ENCODE data around the gene HCFC1. TPM values are rescaled to one million over a fixed set of nuclear protein-coding genes. Genes with fewer than 3 reads are reported as not detected.

HCFC1 gene
- total RNA-seq, 1 donor from 2014 or later = 61.2 TPM

DNA sequence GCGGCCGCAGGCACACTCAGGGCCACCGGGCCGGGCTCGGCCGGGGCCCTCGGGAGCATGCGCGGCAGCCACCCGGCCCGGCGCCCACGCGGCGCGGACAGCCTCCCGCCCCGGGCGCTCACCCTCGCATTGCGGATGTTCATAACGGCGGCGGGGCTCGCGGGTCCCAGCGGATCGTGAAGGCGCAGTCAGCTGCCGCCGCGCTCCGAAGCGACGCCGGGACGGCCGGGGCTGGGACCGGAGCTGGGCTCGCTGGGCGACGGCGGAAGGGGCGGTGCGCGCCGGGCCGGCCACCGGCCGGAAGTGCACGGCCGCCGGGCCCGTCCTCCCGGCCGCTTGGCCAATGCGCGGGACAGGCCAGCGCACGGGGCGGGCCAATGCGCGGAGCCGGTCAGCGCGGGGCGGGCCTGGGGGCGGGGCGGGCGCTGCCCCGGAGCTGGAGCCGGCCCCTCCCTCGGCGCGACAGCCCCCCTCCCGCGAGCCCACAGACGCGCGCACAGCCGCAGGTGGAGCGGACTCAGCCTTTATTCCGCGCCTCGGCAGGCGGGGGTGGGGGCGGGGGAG is 36.8 kb downstream of the HCFC1 start, which contains the start of gene NAA10:
Gene NAA10, minus strand, starts transcription at position 276 of the 564 bp plus-strand sequence. Its CDS starts 133 bp downstream, at position 143.
- no peak for TF ChIP-seq EZH2 (IDR thresholded peaks at IDR 0.05; ENCODE audit: insufficient read depth, low read length)
- TF ChIP-seq, protein P1, sequence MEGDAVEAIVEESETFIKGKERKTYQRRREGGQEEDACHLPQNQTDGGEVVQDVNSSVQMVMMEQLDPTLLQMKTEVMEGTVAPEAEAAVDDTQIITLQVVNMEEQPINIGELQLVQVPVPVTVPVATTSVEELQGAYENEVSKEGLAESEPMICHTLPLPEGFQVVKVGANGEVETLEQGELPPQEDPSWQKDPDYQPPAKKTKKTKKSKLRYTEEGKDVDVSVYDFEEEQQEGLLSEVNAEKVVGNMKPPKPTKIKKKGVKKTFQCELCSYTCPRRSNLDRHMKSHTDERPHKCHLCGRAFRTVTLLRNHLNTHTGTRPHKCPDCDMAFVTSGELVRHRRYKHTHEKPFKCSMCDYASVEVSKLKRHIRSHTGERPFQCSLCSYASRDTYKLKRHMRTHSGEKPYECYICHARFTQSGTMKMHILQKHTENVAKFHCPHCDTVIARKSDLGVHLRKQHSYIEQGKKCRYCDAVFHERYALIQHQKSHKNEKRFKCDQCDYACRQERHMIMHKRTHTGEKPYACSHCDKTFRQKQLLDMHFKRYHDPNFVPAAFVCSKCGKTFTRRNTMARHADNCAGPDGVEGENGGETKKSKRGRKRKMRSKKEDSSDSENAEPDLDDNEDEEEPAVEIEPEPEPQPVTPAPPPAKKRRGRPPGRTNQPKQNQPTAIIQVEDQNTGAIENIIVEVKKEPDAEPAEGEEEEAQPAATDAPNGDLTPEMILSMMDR (IDR thresholded peaks at IDR 0.05; ENCODE audit: insufficient read depth, low read depth, low read length) = no peak
- Mint-ChIP-seq H3K27ac (ENCODE audit: unreplicated experiment) (peak within 1 kb of the TSS; percentile 77), H3K27me3 (ENCODE audit: low read depth, unreplicated experiment) (no peaks in the 10 kb centered on the region), H3K36me3 (ENCODE audit: low read depth, unreplicated experiment) (no peaks in the 10 kb centered on the region), H3K9me3 (ENCODE audit: unreplicated experiment) (no peaks in the 10 kb centered on the region), H3K4me3 (ENCODE audit: unreplicated experiment) (peak within 1 kb of the TSS; percentile 92), H3K4me1 (ENCODE audit: low read depth, unreplicated experiment) (no peaks in the 10 kb centered on the region)
- DNase-seq (ENCODE audit: low read depth) (peak; percentile 45), FAIRE-seq (no peak)
- Histone ChIP-seq H3K4me3 (ENCODE audit: insufficient read depth, low read depth, low read length) (peak within 1 kb of the TSS; percentile 75), H3K9me3 (ENCODE audit: insufficient read depth, low read depth, low read length) (no peaks in the 10 kb centered on the region), H3K79me2 (ENCODE audit: insufficient read depth, low read length) (peaks cover 34% of the 10 kb centered on the region), H3K4me1 (ENCODE audit: insufficient read depth, low read length) (peaks cover 4% of the 10 kb centered on the region), H3K36me3 (ENCODE audit: insufficient read depth, low read length) (peaks cover 4% of the 10 kb centered on the region), H2AFZ (ENCODE audit: low read depth, low read length) (peak within 1 kb of the TSS; percentile 47), H3K4me2 (ENCODE audit: low read length) (peak within 1 kb of the TSS; percentile 95), H3K27ac (ENCODE audit: low read depth, low read length) (peak within 1 kb of the TSS; percentile 19), H3K9ac (ENCODE audit: low read length) (peak within 1 kb of the TSS; percentile 88), H4K20me1 (ENCODE audit: insufficient read depth, low read length) (peaks cover 13% of the 10 kb centered on the region), H3K27me3 (ENCODE audit: insufficient read depth, low read length) (no peaks in the 10 kb centered on the region)

DNA sequence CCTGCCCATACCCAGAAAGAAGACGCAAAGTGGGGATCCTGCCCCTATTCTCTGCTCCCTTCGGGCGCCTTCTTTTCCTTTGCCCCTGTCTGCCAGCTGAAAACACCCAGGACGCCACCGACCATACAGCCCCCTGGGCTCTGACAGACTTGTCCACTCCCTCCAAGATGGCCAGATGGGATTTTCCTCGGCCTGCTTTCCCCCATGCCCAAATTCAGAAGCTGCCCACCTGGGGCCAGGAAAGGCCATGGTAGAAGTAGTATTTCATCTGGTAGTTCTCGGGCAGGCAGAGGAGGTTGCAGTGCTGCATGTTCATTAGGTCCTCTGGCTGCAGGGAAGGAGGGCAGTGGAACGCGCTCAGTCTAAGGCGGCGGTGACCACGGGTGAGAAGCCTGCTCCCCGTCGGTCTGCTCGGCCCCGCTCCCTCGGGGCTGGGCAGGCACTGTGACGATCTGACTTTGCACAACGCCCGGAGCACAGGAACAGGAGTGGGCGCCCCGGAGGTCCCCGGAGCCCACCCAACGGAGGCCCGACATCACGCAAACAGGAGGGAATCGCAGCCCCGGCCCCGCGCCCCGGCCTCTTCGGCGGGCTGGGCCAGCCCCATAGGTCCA is 37.4 kb downstream of the HCFC1 start:
- H2AFZ ChIP-seq (ENCODE audit: low read depth, low read length) = no peak overlapping the region
- peaks cover 34% of the 10 kb centered on the region for H3K79me2 ChIP-seq (ENCODE audit: insufficient read depth, low read length)
- DNase-seq (ENCODE audit: low read depth) (no peak), FAIRE-seq (no peak)
- Mint-ChIP-seq H3K9me3 (ENCODE audit: unreplicated experiment) (no peaks in the 10 kb centered on the region), H3K27ac (ENCODE audit: unreplicated experiment) (peak overlapping the region; percentile 77), H3K4me1 (ENCODE audit: low read depth, unreplicated experiment) (no peaks in the 10 kb centered on the region), H3K36me3 (ENCODE audit: low read depth, unreplicated experiment) (no peaks in the 10 kb centered on the region), H3K27me3 (ENCODE audit: low read depth, unreplicated experiment) (no peaks in the 10 kb centered on the region), H3K4me3 (ENCODE audit: unreplicated experiment) (peak overlapping the region; percentile 92)
- peak overlapping the region; percentile 75 for H3K4me3 ChIP-seq (ENCODE audit: insufficient read depth, low read depth, low read length)
- peak overlapping the region; percentile 88 for H3K9ac ChIP-seq (ENCODE audit: low read length)
- H3K27ac ChIP-seq (ENCODE audit: low read depth, low read length) = peak overlapping the region; percentile 19
- H3K27me3 ChIP-seq (ENCODE audit: insufficient read depth, low read length) = no peaks in the 10 kb centered on the region
- peak overlapping the region; percentile 95 for H3K4me2 ChIP-seq (ENCODE audit: low read length)
- peaks cover 13% of the 10 kb centered on the region for H4K20me1 ChIP-seq (ENCODE audit: insufficient read depth, low read length)
- TF ChIP-seq, protein P1 (IDR thresholded peaks at IDR 0.05; ENCODE audit: insufficient read depth, low read depth, low read length) = no peak
- H3K36me3 ChIP-seq (ENCODE audit: insufficient read depth, low read length) = peaks cover 4% of the 10 kb centered on the region
- no peaks in the 10 kb centered on the region for H3K9me3 ChIP-seq (ENCODE audit: insufficient read depth, low read depth, low read length)
- peaks cover 4% of the 10 kb centered on the region for H3K4me1 ChIP-seq (ENCODE audit: insufficient read depth, low read length)

DNA sequence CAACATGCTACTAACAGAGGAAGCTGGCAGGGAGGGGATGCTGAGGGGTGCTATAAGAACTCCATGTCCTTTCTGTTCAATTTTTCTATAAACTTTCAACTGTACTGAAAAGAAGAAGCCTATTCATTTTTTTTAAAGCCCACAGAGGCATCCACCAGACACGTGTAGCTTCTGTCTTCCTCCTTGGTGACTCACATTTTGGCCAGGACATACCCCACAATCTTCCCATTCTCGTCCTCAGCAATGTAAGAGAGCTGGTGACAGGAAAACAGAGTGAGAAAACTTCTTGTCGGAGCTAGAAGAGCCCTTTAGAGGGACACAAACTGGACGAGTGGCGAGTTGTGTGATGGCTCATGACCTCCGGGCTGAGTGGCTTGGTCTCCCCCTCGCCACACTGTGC is 37.9 kb downstream of the HCFC1 start:
- H3K4me3 Mint-ChIP-seq (ENCODE audit: unreplicated experiment) = peak overlapping the region; percentile 92
- H2AFZ ChIP-seq (ENCODE audit: low read depth, low read length) = no peak overlapping the region
- peak; percentile 97 for FAIRE-seq

More for the DNA sequence above, 37.9 kb downstream of the HCFC1 start:
- H3K9me3 ChIP-seq (ENCODE audit: insufficient read depth, low read depth, low read length) = no peaks in the 10 kb centered on the region
- H3K36me3 Mint-ChIP-seq (ENCODE audit: low read depth, unreplicated experiment) = no peaks in the 10 kb centered on the region
- peak overlapping the region; percentile 19 for H3K27ac ChIP-seq (ENCODE audit: low read depth, low read length)
- H3K36me3 ChIP-seq (ENCODE audit: insufficient read depth, low read length) = peaks cover 4% of the 10 kb centered on the region
- TF ChIP-seq, protein P1 (IDR thresholded peaks at IDR 0.05; ENCODE audit: insufficient read depth, low read depth, low read length) = no peak
- no peak for TF ChIP-seq EZH2 (IDR thresholded peaks at IDR 0.05; ENCODE audit: insufficient read depth, low read length)
- H3K27me3 ChIP-seq (ENCODE audit: insufficient read depth, low read length) = no peaks in the 10 kb centered on the region
- peak; percentile 41 for DNase-seq (ENCODE audit: low read depth)
- H3K4me1 Mint-ChIP-seq (ENCODE audit: low read depth, unreplicated experiment) = no peaks in the 10 kb centered on the region
- H3K9me3 Mint-ChIP-seq (ENCODE audit: unreplicated experiment) = no peaks in the 10 kb centered on the region
- H3K79me2 ChIP-seq (ENCODE audit: insufficient read depth, low read length) = peaks cover 34% of the 10 kb centered on the region
- H3K4me2 ChIP-seq (ENCODE audit: low read length) = peak overlapping the region; percentile 95
- peaks cover 13% of the 10 kb centered on the region for H4K20me1 ChIP-seq (ENCODE audit: insufficient read depth, low read length)
- peaks cover 4% of the 10 kb centered on the region for H3K4me1 ChIP-seq (ENCODE audit: insufficient read depth, low read length)
- H3K27me3 Mint-ChIP-seq (ENCODE audit: low read depth, unreplicated experiment) = no peaks in the 10 kb centered on the region
- H3K9ac ChIP-seq (ENCODE audit: low read length) = peak overlapping the region; percentile 88
- peak overlapping the region; percentile 77 for H3K27ac Mint-ChIP-seq (ENCODE audit: unreplicated experiment)
- H3K4me3 ChIP-seq (ENCODE audit: insufficient read depth, low read depth, low read length) = peak overlapping the region; percentile 75
